Endodermal cell (in vitro differentiated cells): Measurements from ENCODE around the gene TMF1. TPM values are rescaled to one million over a fixed set of nuclear protein-coding genes. Genes with fewer than 3 reads are reported as not detected.

Experiments
- DNase-seq: peaks from one replicate; pipeline ENCODE4 v3.0.0-alpha.2; 2017
- H3K27ac ChIP-seq: 2 replicates; pipeline ENCODE4 v1.5.1; 2013; ENCODE audit warnings: mild to moderate bottlenecking, low read depth, low read length, moderate library complexity
- H3K27me3 ChIP-seq: 2 replicates; pipeline ENCODE4 v1.6.1; 2013; ENCODE audit warnings: mild to moderate bottlenecking, low read length, moderate library complexity; ENCODE audit not compliant: insufficient read depth, control insufficient read depth, poor library complexity, severe bottlenecking
- H3K36me3 ChIP-seq: 2 replicates; pipeline ENCODE4 v1.7.0; 2013; ENCODE audit warnings: mild to moderate bottlenecking, low read length, moderate library complexity; ENCODE audit not compliant: control insufficient read depth, insufficient read depth
- H3K4me1 ChIP-seq: one replicate; pipeline ENCODE4 v1.7.0; 2013; ENCODE audit warnings: low read length; ENCODE audit not compliant: control insufficient read depth, insufficient read depth
- H3K4me3 ChIP-seq: 2 replicates; pipeline ENCODE4 v1.5.1; 2013; ENCODE audit warnings: mild to moderate bottlenecking, low read length, moderate library complexity
- H3K9ac ChIP-seq: 2 replicates; pipeline ENCODE4 v1.6.1; 2013; ENCODE audit warnings: mild to moderate bottlenecking, low read length, moderate library complexity; ENCODE audit not compliant: poor library complexity, severe bottlenecking; ENCODE audit errors: extremely low read depth
- H3K9me3 ChIP-seq: 2 replicates; pipeline ENCODE4 v1.6.1; 2013; ENCODE audit warnings: mild to moderate bottlenecking, low read length, moderate library complexity; ENCODE audit not compliant: control insufficient read depth
- H3K27ac Mint-ChIP-seq: 2 replicates; pipeline ENCODE4 v1.8.0; 2020; ENCODE audit warnings: mixed read lengths
- H3K27me3 Mint-ChIP-seq: 2 replicates; pipeline ENCODE4 v1.8.0; 2021; ENCODE audit warnings: mild to moderate bottlenecking, mixed read lengths; ENCODE audit not compliant: insufficient read depth
- H3K36me3 Mint-ChIP-seq: 2 replicates; pipeline ENCODE4 v1.8.0; 2020; ENCODE audit warnings: low read depth, mixed read lengths
- H3K4me1 Mint-ChIP-seq: 2 replicates; pipeline ENCODE4 v1.8.0; 2020; ENCODE audit warnings: mixed read lengths
- H3K4me3 Mint-ChIP-seq: 2 replicates; pipeline ENCODE4 v1.8.0; 2020; ENCODE audit warnings: mild to moderate bottlenecking, moderate library complexity, mixed read lengths
- H3K9me3 Mint-ChIP-seq: 2 replicates; pipeline ENCODE4 v1.8.0; 2020; ENCODE audit warnings: mild to moderate bottlenecking, mixed read lengths
- CTCF ChIP-seq: fragments of 200-600 bp; sonication (generic); conservative IDR thresholded peaks from 2 replicates; pipeline ENCODE4 v1.5.0; 2021; ENCODE audit warnings: antibody characterized with exemption, mild to moderate bottlenecking
- WGBS, 2 experiments: methylation state at CpG; one replicate each; pipeline versions ENCODE4 v1.1.5 to v1.1.7; 2013; ENCODE audit warnings: missing lambda C conversion rate in 2 of 2, mixed read lengths in 1 of 2; ENCODE audit not compliant: insufficient coverage in 1 of 2, insufficient read length in 1 of 2; 5-methylcytosine and 5-hydroxymethylcytosine counted together
- total RNA-seq, 2 donors: library from RNA; stranded (reverse); fragmentation: NEBNext Ultra II Directional in 1 of 2; extraction: Animal tissue kit (Norgen Biotek cat#: 25700) in 1 of 2; gene quantifications; 2 replicates in 1 of 2; 3 replicates in 1 of 2; pipeline ENCODE4 v1.2.1, GENCODE V29; 2021

TMF1 gene
- total RNA-seq, 2 donors from 2014 or later, result 25.6 to 31.3 TPM

GRCh38 chr3:69009559-69010410 lies 42.3 kb downstream of the TMF1 start:
- Histone ChIP-seq H3K9ac (no peak overlapping the region), H3K4me1 (peaks cover 11% of the 10 kb centered on the region), H3K27ac (peak overlapping the region; percentile 1), H3K9me3 (no peaks in the 10 kb centered on the region), H3K36me3 (peaks cover 34% of the 10 kb centered on the region), H3K4me3 (no peak overlapping the region), H3K27me3 (no peaks in the 10 kb centered on the region)
- H3K4me3 Mint-ChIP-seq, result no peak overlapping the region
- H3K9me3 Mint-ChIP-seq, result no peaks in the 10 kb centered on the region
- peaks cover 29% of the 10 kb centered on the region for H3K36me3 Mint-ChIP-seq
- no peak for TF ChIP-seq CTCF
- peak overlapping the region; percentile 55 for H3K27ac Mint-ChIP-seq
- 27% methylated on average over 3 of the region's 3 CpGs; no CpG with 5 or more reads in 1 of the 2 experiments for WGBS, 2 experiments
- H3K27me3 Mint-ChIP-seq, result no peaks in the 10 kb centered on the region
- DNase-seq, result peak; percentile 85
- H3K4me1 Mint-ChIP-seq, result peaks cover 61% of the 10 kb centered on the region

DNA sequence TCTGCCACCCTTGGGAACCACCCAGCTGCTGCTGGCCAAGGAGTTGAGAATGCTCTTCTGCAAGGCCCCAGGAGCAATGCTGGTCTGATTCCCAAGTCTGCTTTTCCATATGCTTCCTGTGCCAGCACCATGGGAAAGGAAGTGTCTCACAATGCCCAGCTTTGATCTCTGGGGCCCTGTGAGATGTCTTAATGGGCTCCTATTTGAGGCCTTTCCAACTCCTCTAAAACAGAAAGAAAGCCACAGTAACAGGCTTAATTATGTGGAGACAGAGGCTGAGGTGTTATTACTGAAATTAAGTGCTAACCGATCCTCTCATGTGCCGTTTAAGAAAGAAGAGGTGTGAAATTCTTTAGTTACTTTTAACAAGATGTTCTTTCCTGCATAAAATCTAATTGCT lies 43.2 kb downstream of the TMF1 start:
- peaks cover 11% of the 10 kb centered on the region for H3K4me1 ChIP-seq
- Mint-ChIP-seq H3K4me1 (peaks cover 59% of the 10 kb centered on the region), H3K36me3 (peaks cover 36% of the 10 kb centered on the region), H3K27me3 (no peaks in the 10 kb centered on the region), H3K4me3 (peak overlapping the region; percentile 24), H3K9me3 (no peaks in the 10 kb centered on the region), H3K27ac (peak overlapping the region; percentile 55)
- 15% methylated on average over 2 of the region's 2 CpGs; no CpG with 5 or more reads in 1 of the 2 experiments for WGBS, 2 experiments
- TF ChIP-seq CTCF, result no peak
- peak overlapping the region; percentile 1 for H3K27ac ChIP-seq
- no peak overlapping the region for H3K4me3 ChIP-seq
- H3K9me3 ChIP-seq, result no peaks in the 10 kb centered on the region
- no peak overlapping the region for H3K9ac ChIP-seq
- H3K36me3 ChIP-seq, result peaks cover 42% of the 10 kb centered on the region
- no peaks in the 10 kb centered on the region for H3K27me3 ChIP-seq
- peak; percentile 90 for DNase-seq

- 91 to 95% methylated on average over 4 of the region's 5 CpGs for WGBS, 2 experiments
- DNase-seq, result no peak
- no peak overlapping the region for H3K27ac Mint-ChIP-seq
Measured at GRCh38 chr3:69005791-69006482, 46.2 kb downstream of the TMF1 start.

More at GRCh38 chr3:69005791-69006482, 46.2 kb downstream of the TMF1 start:
- Mint-ChIP-seq H3K9me3 (no peaks in the 10 kb centered on the region), H3K4me1 (peaks cover 43% of the 10 kb centered on the region), H3K4me3 (no peak overlapping the region), H3K27me3 (no peaks in the 10 kb centered on the region), H3K36me3 (peaks cover 60% of the 10 kb centered on the region)
- H3K27ac ChIP-seq, result no peak overlapping the region
- TF ChIP-seq CTCF, result no peak
- H3K36me3 ChIP-seq, result peaks cover 71% of the 10 kb centered on the region
- H3K4me1 ChIP-seq, result peaks cover 6% of the 10 kb centered on the region
- no peaks in the 10 kb centered on the region for H3K27me3 ChIP-seq
- H3K9me3 ChIP-seq, result no peaks in the 10 kb centered on the region
- no peak overlapping the region for H3K4me3 ChIP-seq
- H3K9ac ChIP-seq, result no peak overlapping the region
